MCF 10A (cell line): Measurements from ENCODE around the gene PSMG2. TPM values are rescaled to one million over a fixed set of nuclear protein-coding genes. Genes with fewer than 3 reads are reported as not detected.

Source experiments
- BruUV-seq: library from RNA; stranded (reverse); fragments of 400-500 nt; replicated peaks from 2 replicates; lab custom pipeline; 2021; lab: Mats Ljungman, UMichigan
- CTCF ChIA-PET: fragments of 300-600 bp; sonication (Branson Sonifier 250); formaldehyde crosslinking; extraction: SDS; loops from one replicate; lab custom pipeline; 2021; ENCODE audit warnings: antibody characterized with exemption, inconsistent platforms; lab: Yijun Ruan, JAX
- POLR2A ChIA-PET: fragments of 300-600, 350-650 bp; sonication (Branson Sonifier 250); formaldehyde crosslinking; extraction: SDS; loops from one replicate; lab custom pipeline; 2020; ENCODE audit warnings: antibody characterized with exemption, inconsistent platforms; lab: Yijun Ruan, JAX
- DNase-seq: peaks from one replicate; pipeline ENCODE4 v3.0.0-alpha.2; 2018; ENCODE audit not compliant: unreplicated experiment
- H3K27ac Mint-ChIP-seq: one replicate; pipeline ENCODE4 v1.8.0; 2022; ENCODE audit warnings: mild to moderate bottlenecking, low read depth, mixed read lengths; ENCODE audit not compliant: unreplicated experiment
- H3K27me3 Mint-ChIP-seq: one replicate; pipeline ENCODE4 v1.8.0; 2022; ENCODE audit warnings: mixed read lengths; ENCODE audit not compliant: insufficient read depth, unreplicated experiment
- H3K36me3 Mint-ChIP-seq: one replicate; pipeline ENCODE4 v1.8.0; 2022; ENCODE audit warnings: mild to moderate bottlenecking, moderate library complexity, mixed read lengths; ENCODE audit not compliant: insufficient read depth, unreplicated experiment
- H3K4me1 Mint-ChIP-seq: one replicate; pipeline ENCODE4 v1.8.0; 2022; ENCODE audit warnings: mixed read lengths; ENCODE audit not compliant: insufficient read depth, unreplicated experiment
- H3K4me3 Mint-ChIP-seq: one replicate; pipeline ENCODE4 v1.8.0; 2022; ENCODE audit warnings: mild to moderate bottlenecking, moderate library complexity, mixed read lengths; ENCODE audit not compliant: unreplicated experiment
- H3K9me3 Mint-ChIP-seq: one replicate; pipeline ENCODE4 v1.8.0; 2022; ENCODE audit warnings: mixed read lengths; ENCODE audit not compliant: unreplicated experiment
- intact Hi-C: fragments of 100-400 bp; cut with micrococcal nuclease; formaldehyde crosslinking; loops from 2 replicates; pipeline ENCODE4 v1.14.1; 2022
- total RNA-seq: library from RNA; stranded (reverse); gene quantifications from 2 replicates; pipeline ENCODE4 v1.2.3, GENCODE V29; 2022
- TF ChIP-seq, protein P1 (sequence below): fragments of 200-600 bp; IDR thresholded peaks from one replicate; pipeline ENCODE4 v1.8.0; 2022; ENCODE audit warnings: antibody characterized with exemption, mild to moderate bottlenecking; ENCODE audit not compliant: unreplicated experiment

PSMG2 gene
- total RNA-seq, 1 experiment from 2014 or later: 88.6 TPM

DNA sequence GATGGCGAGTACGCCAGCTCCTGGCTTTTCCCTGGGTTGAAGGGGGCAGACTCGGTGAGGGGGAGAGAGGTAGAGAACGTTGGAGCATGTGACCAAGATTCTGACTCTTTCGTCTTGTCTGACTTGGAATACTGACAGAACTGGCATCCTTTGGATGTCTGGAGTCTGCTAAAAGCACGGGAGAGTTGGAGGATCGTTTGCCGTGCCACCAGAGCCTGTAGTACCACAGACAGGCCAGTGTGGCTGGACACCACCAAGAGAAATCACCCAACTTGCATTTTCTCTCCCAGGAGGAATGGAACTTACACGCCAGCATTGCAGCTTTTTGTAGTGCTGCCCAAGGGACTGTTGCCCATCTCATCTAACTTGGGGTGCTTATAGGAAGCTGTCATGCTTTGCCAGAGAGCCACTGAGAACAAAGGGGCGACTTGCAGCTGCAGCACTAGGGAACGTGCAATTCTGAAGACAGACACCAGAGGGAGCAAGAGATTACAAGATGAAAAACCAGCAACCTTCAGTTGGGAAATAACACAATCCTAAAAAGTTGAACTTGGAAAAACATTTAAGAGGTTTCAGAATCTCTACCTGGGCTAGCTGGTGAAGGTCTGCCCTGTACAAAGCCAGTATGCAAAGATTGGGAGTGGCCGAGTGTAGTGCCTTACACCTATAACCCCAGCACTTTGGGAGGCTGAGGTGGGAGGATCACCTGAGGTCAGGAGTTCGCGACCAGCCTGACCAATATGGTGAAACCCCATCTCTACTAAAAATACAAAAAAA, 24.1 kb downstream of the PSMG2 start:
- no peak overlapping the region for H3K4me3 Mint-ChIP-seq
- H3K9me3 Mint-ChIP-seq: no peaks in the 10 kb centered on the region
- peaks cover 7% of the 10 kb centered on the region for H3K4me1 Mint-ChIP-seq
- H3K27ac Mint-ChIP-seq: no peak overlapping the region
- intact Hi-C loops: loop anchor here (1.0 to 10.0 kb wide), 3 partner anchors 167 to 332 kb away; no protein-coding TSS in a partner anchor
- TF ChIP-seq, protein P1, sequence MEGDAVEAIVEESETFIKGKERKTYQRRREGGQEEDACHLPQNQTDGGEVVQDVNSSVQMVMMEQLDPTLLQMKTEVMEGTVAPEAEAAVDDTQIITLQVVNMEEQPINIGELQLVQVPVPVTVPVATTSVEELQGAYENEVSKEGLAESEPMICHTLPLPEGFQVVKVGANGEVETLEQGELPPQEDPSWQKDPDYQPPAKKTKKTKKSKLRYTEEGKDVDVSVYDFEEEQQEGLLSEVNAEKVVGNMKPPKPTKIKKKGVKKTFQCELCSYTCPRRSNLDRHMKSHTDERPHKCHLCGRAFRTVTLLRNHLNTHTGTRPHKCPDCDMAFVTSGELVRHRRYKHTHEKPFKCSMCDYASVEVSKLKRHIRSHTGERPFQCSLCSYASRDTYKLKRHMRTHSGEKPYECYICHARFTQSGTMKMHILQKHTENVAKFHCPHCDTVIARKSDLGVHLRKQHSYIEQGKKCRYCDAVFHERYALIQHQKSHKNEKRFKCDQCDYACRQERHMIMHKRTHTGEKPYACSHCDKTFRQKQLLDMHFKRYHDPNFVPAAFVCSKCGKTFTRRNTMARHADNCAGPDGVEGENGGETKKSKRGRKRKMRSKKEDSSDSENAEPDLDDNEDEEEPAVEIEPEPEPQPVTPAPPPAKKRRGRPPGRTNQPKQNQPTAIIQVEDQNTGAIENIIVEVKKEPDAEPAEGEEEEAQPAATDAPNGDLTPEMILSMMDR: peak; percentile 87
- POLR2A ChIA-PET: interaction anchor here (0.6 to 1.4 kb wide), 8 partner anchors 8 to 220 kb away, joined by 3 to 10 read pairs (median 4); no protein-coding TSS in a partner anchor
- DNase-seq: peak; percentile 67
- CTCF ChIA-PET: interaction anchor here (0.5 to 11.2 kb wide), 27 partner anchors 9 to 336 kb away, joined by 3 to 162 read pairs (median 4); no protein-coding TSS in a partner anchor
- no peaks in the 10 kb centered on the region for H3K27me3 Mint-ChIP-seq
- peaks cover 43% of the 10 kb centered on the region for H3K36me3 Mint-ChIP-seq
- BruUV-seq: no TSS peak

- no peak for DNase-seq
- Mint-ChIP-seq H3K4me3 (no peak overlapping the region), H3K36me3 (no peaks in the 10 kb centered on the region), H3K9me3 (no peaks in the 10 kb centered on the region), H3K27me3 (no peaks in the 10 kb centered on the region), H3K27ac (no peak overlapping the region), H3K4me1 (peaks cover 11% of the 10 kb centered on the region)
- intact Hi-C loops: no loop called here
- POLR2A ChIA-PET: interaction anchor here (0.8 kb wide), 1 partner anchor 10 kb away, joined by 3 read pairs; no protein-coding TSS in a partner anchor
- no TSS peak for BruUV-seq
- CTCF ChIA-PET: interaction anchor here (0.6 to 3.2 kb wide), 4 partner anchors 11 to 421 kb away, joined by 3 to 26 read pairs (median 10); no protein-coding TSS in a partner anchor
- TF ChIP-seq, protein P1: no peak
These were observed 34.5 kb downstream of the PSMG2 start for GRCh38 chr18:12737243-12737902.

- Mint-ChIP-seq H3K27me3 (no peaks in the 10 kb centered on the region), H3K9me3 (no peaks in the 10 kb centered on the region), H3K36me3 (no peaks in the 10 kb centered on the region), H3K4me1 (peaks cover 17% of the 10 kb centered on the region), H3K27ac (peak overlapping the region; percentile 87), H3K4me3 (peak overlapping the region; percentile 39)
- intact Hi-C loops: no loop called here
- ChIA-PET CTCF (interaction anchor here (1.4 to 9.6 kb wide), 3 partner anchors 151 to 194 kb away, joined by 7 to 152 read pairs (median 85); no protein-coding TSS in a partner anchor), POLR2A (interaction anchor here (0.6 to 5.0 kb wide), 8 partner anchors 11 to 207 kb away, joined by 3 to 36 read pairs (median 4); partner anchors contain the start of genes PTPN2 and SEH1L)
- TF ChIP-seq, protein P1: no peak
- peak; percentile 95 for DNase-seq
- no TSS peak for BruUV-seq
These were observed 38.5 kb downstream of the PSMG2 start for GRCh38 chr18:12741351-12741750.
